ENCODE results near the gene ERFL.
A peak's percentile ranks its signal among the peaks of the same experiment; 100 is the strongest.

ERFL gene

DNA sequence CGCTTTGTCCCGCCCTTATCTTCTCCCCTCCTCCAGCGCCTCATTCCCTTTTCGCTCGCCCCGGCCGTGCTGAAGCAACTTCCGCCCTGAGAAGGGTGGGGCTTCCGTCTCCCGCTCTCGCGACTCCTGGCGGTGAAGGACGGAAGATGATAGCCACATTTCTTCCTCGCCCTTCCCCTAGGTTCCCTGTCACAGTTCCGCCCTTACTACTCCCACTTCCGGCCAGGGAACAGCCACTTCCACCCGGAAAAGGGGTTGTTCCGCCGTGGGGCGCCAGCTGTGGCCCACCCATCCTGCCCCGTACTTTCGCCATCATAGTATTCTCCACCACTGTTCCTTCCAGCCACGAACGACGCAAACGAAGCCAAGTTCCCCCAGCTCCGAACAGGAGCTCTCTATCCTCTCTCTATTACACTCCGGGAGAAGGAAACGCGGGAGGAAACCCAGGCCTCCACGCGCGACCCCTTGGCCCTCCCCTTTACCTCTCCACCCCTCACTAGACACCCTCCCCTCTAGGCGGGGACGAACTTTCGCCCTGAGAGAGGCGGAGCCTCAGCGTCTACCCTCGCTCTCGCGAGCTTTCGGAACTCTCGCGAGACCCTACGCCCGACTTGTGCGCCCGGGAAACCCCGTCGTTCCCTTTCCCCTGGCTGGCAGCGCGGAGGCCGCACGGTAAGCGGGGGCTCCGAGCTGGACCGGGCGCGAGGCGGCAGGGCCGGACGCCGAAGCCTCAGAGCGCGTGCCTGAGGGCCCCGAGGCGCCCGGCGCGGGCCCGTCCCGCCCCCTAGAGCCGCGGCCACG lies 68.4 kb downstream of the ERFL start, which contains the start of gene RPS19:
RPS19 (plus strand) TSS at position 638 of the 801 bp plus-strand sequence. CDS start 520 bp downstream, outside the sequence.
- peak; percentile 99 for DNase-seq (ENCODE audit: low spot score)

DNA sequence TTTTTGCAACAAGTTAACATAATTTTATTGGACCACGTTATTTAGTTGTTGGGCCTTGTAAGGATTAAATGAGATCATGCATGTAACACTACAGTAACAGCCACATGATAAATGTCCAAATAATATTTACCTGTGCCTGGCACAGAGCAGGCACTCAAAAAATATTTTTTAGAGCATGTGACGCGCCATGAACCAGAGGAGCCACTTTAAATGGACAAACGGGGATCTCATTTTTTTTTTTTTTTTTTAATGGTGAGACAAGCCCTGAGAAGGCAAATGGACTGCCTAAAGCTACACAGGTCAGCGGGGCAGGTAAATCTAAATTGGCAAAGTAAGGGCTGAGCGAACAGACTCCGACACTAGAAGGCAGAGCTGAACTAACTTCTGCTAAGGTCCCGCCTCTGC lies 69.0 kb downstream of the ERFL start:
- DNase-seq (ENCODE audit: low spot score), result no peak
